Activated T-cell treated with anti-CD3 and anti-CD28 coated beads, Interleukin-2, amount 50 U/mL, for 24 hours (primary cell): Measurements from ENCODE around the gene OR8I2.
"Not testable (repeated sequence)": the region's sequence is repeated elsewhere in the genome, so short reads cannot be mapped to it uniquely, and the experiment has no call there.

Experiments
- DNase-seq: peaks from one replicate; pipeline ENCODE4 v3.0.0-alpha.2; 2020
- H3K27ac Mint-ChIP-seq: 2 replicates; pipeline ENCODE4 v1.8.0; 2020; ENCODE audit warnings: mild to moderate bottlenecking, mixed read lengths
- H3K27me3 Mint-ChIP-seq: 2 replicates; pipeline ENCODE4 v1.8.0; 2020; ENCODE audit warnings: mixed read lengths
- H3K36me3 Mint-ChIP-seq: 2 replicates; pipeline ENCODE4 v1.8.0; 2020; ENCODE audit warnings: low read depth, mixed read lengths
- H3K4me1 Mint-ChIP-seq: 2 replicates; pipeline ENCODE4 v1.8.0; 2020; ENCODE audit warnings: low read depth, mixed read lengths
- H3K4me3 Mint-ChIP-seq: 2 replicates; pipeline ENCODE4 v1.8.0; 2020; ENCODE audit warnings: mild to moderate bottlenecking, moderate library complexity, mixed read lengths
- H3K9me3 Mint-ChIP-seq: 2 replicates; pipeline ENCODE4 v1.8.0; 2020; ENCODE audit warnings: mixed read lengths

The OR8I2 gene

DNA sequence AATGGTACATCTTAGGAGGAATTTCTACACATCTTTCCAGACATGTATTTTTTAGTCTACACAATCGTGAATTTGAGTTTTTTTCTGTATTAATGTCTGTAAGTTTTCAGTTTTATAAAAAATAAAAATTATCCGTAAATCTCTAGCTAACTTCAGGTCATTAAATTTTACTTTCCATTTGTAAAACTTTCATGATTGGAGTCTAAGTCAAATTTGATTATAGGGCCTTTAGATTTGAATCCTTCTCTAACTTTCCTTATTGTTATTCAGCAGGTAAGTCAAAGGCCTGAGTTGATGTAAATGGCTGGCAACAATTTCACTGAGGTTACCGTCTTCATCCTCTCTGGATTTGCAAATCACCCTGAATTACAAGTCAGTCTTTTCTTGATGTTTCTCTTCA lies at the start of gene OR8I2:
OR8I2 (plus strand) TSS at position 301 of the 400 bp plus-strand sequence; CDS start at position 301, 0 bp downstream.
- Mint-ChIP-seq H3K27me3 (no peaks in the 10 kb centered on the region), H3K4me1 (no peaks in the 10 kb centered on the region), H3K27ac (no peak within 1 kb of the TSS), H3K4me3 (no peak within 1 kb of the TSS), H3K9me3 (peaks cover 24% of the 10 kb centered on the region), H3K36me3 (no peaks in the 10 kb centered on the region)
- no peak for DNase-seq

DNA sequence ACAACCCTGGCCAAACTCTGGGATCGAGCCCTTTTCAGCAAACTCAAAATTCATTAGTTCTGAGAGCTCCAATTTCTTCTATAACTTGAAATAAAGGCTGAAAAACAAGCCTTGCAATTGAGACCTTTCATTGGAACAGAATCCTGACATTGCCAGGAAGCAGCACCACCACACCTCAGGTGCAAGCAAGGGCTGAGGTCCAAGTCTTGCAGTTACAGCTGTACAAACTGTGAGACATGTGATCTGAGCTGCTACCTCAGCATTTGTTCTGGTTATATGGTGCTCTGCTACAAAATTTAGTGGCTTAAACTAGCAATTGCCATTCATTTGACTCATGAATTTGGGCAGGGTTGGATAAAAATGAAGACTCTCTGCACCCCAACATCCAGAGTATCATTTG lies 47.6 kb upstream of the OR8I2 start:
- Mint-ChIP-seq H3K9me3 (peaks cover 19% of the 10 kb centered on the region), H3K36me3 (no peaks in the 10 kb centered on the region), H3K27ac (no peak overlapping the region), H3K4me1 (no peaks in the 10 kb centered on the region), H3K4me3 (no peak overlapping the region), H3K27me3 (no peaks in the 10 kb centered on the region)
- no peak for DNase-seq

DNA sequence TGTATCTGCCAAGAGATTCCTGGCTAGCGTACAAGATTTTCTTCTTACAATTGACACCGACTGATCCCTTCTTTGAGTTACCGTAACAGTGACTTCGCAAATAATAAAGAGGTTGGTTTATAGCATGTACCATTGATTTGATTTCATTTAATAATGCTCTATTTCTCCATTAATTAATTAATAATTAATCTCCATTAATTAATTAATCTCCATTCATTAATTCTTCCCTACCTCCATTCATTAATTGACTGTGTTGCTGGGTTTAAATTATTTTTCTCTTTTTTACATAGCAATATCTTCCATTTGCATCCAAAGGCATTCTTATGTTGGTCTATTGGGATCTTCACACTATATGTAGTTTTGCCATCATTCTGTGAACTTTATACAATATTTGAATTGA lies 44.6 kb upstream of the OR8I2 start:
- no peak overlapping the region for H3K4me3 Mint-ChIP-seq
- DNase-seq, result no peak
- no peaks in the 10 kb centered on the region for H3K4me1 Mint-ChIP-seq
- H3K27ac Mint-ChIP-seq, result no peak overlapping the region
- H3K27me3 Mint-ChIP-seq, result no peaks in the 10 kb centered on the region
- H3K9me3 Mint-ChIP-seq, result peaks cover 11% of the 10 kb centered on the region
- H3K36me3 Mint-ChIP-seq, result no peaks in the 10 kb centered on the region

DNA sequence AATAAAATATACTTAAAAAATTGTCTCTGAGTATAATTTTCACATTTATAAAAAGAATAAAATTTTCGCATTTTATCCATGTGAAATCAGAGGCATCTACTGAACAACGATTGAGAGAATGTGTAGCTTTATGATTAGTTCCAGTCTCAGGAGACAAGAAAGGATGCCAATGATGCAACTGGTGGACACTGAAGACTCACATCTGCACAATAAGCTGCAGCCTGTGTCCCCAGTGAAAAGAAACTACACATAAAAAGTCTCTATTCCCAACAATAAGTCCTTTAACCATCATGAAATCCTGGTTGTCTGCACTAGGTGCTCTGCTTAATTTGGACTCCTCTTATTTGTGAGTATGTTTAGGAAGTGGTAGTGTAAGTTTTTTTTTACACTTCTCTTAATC lies 43.6 kb upstream of the OR8I2 start:
- no peak for DNase-seq
- Mint-ChIP-seq H3K36me3 (no peaks in the 10 kb centered on the region), H3K4me3 (no peak overlapping the region), H3K4me1 (no peaks in the 10 kb centered on the region), H3K27ac (no peak overlapping the region), H3K9me3 (peaks cover 16% of the 10 kb centered on the region), H3K27me3 (no peaks in the 10 kb centered on the region)

DNA sequence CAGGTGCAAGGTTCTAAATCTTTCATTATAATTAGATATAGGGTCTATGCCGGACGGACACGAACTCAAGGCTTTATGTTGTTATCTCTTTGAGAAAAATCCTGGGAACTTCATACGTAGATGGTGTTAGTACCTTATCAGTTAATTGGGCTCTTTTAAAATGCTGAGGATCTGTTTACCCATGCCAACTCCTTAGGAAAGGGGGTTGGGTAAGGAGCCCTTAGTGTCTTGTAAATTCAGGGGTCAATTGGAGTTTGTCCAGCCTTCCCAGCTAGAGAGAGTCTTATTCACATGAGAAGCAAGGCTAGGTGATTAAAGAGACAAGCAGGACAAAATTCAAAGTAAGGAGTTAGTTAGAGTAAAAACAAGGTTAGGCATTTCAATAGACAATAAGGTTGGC lies 36.7 kb upstream of the OR8I2 start:
- not testable (repeated sequence) for H3K27me3 Mint-ChIP-seq, DNase-seq, H3K4me3 Mint-ChIP-seq, H3K27ac Mint-ChIP-seq, H3K4me1 Mint-ChIP-seq, H3K36me3 Mint-ChIP-seq
- peaks cover 30% of the 10 kb centered on the region for H3K9me3 Mint-ChIP-seq

DNA sequence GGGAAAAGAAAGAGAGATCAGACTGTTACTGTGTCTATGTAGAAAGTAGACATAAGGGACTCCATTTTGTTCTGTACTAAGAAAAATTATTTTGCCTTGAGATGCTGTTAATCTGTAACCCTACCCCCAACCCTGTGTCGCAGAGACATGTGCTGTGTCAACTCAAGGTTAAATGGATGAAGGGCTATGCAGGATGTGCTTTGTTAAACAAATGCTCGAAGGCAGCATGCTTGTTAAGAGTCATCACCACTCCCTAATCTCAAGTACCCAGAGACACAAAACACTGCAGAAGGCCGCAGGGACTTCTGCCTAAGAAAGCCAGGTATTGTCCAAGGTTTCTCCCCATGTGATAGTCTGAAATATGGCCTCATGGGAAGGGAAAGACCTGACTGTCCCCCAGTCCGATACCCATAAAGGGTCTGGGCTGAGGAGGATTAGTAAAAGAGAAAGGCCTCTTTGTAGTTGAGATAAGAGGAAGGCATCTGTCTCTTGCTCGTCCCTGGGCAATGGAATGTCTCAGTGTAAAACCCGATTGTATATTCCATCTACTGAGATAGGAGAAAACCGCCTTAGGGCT lies 35.4 kb upstream of the OR8I2 start:
- not testable (repeated sequence) for DNase-seq, H3K4me3 Mint-ChIP-seq, H3K4me1 Mint-ChIP-seq, H3K27ac Mint-ChIP-seq, H3K27me3 Mint-ChIP-seq, H3K36me3 Mint-ChIP-seq
- H3K9me3 Mint-ChIP-seq, result peaks cover 27% of the 10 kb centered on the region

DNA sequence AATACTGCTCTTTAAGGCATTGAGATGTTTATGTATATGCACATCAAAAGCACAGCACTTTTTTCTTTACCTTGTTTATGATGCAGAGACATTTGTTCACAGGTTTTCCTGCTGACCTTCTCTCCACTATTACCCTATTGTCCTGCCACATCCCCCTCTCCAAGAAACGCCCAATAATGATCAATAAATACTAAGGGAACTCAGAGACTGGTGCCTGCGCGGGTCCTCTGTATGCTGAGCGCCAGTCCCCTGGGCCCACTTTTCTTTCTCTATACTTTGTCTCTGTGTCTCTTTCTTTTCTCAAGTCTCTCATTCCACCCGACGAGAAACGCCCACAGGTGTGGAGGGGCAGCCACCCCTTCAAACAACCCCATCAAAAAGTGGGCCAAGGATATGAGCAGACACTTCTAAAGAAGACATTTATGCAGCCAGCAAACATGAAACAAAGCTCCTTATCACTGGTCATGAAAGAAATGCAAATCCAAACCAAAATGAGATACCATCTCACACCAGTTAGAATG lies 34.8 kb upstream of the OR8I2 start:
- not testable (repeated sequence) for H3K27ac Mint-ChIP-seq, H3K27me3 Mint-ChIP-seq, H3K4me1 Mint-ChIP-seq, H3K36me3 Mint-ChIP-seq, H3K4me3 Mint-ChIP-seq, DNase-seq
- H3K9me3 Mint-ChIP-seq, result peaks cover 27% of the 10 kb centered on the region

DNA sequence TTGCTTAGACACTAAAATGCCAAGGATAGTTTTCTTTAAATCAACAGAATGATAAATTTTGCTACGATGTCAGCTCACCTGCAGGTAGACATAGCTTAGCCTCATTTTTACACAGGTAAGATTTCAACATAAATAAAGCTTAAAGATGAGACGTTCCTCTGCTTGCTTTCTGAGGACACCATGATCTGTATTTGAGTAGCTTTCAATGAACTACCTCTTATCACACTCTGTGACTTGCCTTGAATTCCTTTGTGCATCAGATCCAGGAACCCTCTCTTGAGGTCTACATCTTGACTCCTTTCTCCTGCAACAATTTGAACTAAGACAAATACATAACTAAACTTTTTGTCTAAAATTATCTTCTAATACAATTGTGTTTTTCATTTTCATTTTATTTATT lies 26.1 kb upstream of the OR8I2 start:
- no peaks in the 10 kb centered on the region for H3K27me3 Mint-ChIP-seq
- H3K9me3 Mint-ChIP-seq, result peaks cover 18% of the 10 kb centered on the region
- H3K36me3 Mint-ChIP-seq, result no peaks in the 10 kb centered on the region
- no peak overlapping the region for H3K4me3 Mint-ChIP-seq
- no peak for DNase-seq
- no peak overlapping the region for H3K27ac Mint-ChIP-seq
- H3K4me1 Mint-ChIP-seq, result no peaks in the 10 kb centered on the region

DNA sequence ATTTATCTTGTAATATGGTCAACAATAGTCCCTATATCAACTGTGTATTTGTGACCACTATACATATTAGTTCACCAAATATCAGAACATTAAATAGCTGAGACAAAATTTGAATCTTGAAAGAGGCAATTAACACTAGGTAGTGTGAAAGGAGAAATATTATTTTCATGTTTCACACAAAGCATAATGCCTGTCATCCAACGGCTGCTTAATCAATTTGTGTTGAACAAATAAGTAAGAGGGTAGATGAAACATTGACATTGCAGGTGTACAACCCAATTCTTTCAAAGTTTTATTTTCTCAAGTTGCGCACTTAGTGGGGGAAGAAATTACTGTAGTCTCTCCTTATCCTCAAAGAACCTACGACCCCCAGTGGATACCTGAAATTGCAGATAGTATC lies 3.4 kb upstream of the OR8I2 start:
- Mint-ChIP-seq H3K27ac (no peak overlapping the region), H3K4me3 (no peak overlapping the region), H3K36me3 (no peaks in the 10 kb centered on the region), H3K9me3 (peaks cover 18% of the 10 kb centered on the region), H3K4me1 (no peaks in the 10 kb centered on the region), H3K27me3 (no peaks in the 10 kb centered on the region)
- no peak for DNase-seq

DNA sequence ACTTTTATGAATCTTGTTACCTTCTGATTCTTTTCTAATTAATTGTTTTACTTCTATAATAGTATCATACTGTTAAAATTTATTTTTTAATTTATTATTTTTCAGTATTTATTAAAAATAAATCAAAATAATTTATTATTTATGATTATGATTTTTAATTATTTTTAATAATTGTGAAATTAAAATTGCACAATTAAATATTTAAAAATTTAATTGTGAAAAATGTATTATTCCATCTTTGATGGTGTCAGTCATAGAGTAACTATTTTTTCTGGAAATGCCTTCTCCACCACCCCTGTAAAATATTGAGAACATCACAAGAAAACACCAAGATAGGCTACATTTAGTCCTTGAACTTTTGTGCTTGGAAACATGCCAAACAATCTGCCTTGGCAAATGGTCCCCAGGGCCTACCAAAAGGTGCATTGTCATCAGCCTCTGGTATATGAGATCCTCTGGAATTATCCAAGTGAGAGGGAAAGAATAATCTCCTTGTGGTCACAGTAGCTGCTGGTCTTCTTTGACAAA lies 10.2 kb downstream of the OR8I2 start, which contains the start of gene OR8H2:
OR8H2 (plus strand) TSS at position 478 of the 528 bp plus-strand sequence. CDS start 1,356 bp downstream, outside the sequence.
- H3K4me3 Mint-ChIP-seq, result no peak within 1 kb of the TSS
- no peaks in the 10 kb centered on the region for H3K36me3 Mint-ChIP-seq
- H3K4me1 Mint-ChIP-seq, result no peaks in the 10 kb centered on the region
- H3K27me3 Mint-ChIP-seq, result no peaks in the 10 kb centered on the region
- no peak for DNase-seq
- H3K27ac Mint-ChIP-seq, result no peak within 1 kb of the TSS
- H3K9me3 Mint-ChIP-seq, result peaks cover 21% of the 10 kb centered on the region

DNA sequence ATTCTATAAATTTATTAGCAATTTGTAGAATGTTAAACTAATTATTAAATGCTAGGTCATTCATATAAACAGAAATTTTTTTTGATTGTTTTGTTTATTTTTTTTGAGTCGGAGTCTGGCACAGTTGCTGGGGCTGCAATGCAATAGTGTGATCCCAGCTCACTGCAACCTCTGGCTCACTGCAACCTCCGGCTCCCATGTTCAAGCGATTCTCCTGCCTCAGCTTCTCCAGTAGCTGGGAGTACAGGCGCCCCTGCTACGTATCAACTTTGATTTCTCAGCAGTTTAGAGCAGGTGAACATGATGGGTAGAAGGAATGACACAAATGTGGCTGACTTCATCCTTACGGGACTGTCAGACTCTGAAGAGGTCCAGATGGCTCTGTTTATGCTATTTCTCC lies 29.0 kb downstream of the OR8I2 start, which contains the start of gene OR8H3:
OR8H3 (plus strand) TSS at position 301 of the 400 bp plus-strand sequence; CDS start at position 301, 0 bp downstream.
- Mint-ChIP-seq H3K36me3 (no peaks in the 10 kb centered on the region), H3K4me3 (no peak within 1 kb of the TSS), H3K27ac (no peak within 1 kb of the TSS), H3K9me3 (peaks cover 16% of the 10 kb centered on the region), H3K4me1 (no peaks in the 10 kb centered on the region), H3K27me3 (no peaks in the 10 kb centered on the region)
- no peak for DNase-seq

DNA sequence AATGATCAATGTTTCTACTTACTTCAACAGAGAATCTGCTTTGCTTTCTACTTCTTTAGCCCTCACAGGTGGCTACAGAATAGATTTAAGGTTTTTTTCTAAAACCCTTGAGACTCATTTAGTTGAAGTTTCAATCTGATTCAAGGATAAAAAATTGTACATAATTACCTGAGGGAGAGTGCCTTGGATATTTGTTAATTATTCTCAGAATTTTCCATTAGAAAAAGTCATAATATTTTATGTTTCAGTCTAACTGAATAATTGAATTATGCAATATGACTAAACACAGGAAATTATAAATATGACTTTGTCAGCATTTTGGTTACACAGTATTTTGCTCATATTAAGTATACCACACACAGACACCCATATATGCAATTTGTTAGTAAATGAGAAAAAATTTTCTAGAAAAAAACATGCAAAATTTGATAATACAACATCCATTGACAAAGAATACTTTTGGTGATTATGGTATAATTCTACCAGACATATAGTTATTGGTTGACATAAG lies 47.1 kb downstream of the OR8I2 start, which contains the start of gene OR8J3:
OR8J3 (minus strand) TSS at position 51 of the 511 bp plus-strand sequence. CDS start 2,483 bp downstream, outside the sequence.
- no peak for DNase-seq
- peaks cover 25% of the 10 kb centered on the region for H3K9me3 Mint-ChIP-seq
- H3K4me3 Mint-ChIP-seq, result no peak within 1 kb of the TSS
- H3K4me1 Mint-ChIP-seq, result no peaks in the 10 kb centered on the region
- H3K27me3 Mint-ChIP-seq, result no peaks in the 10 kb centered on the region
- no peaks in the 10 kb centered on the region for H3K36me3 Mint-ChIP-seq
- no peak within 1 kb of the TSS for H3K27ac Mint-ChIP-seq

DNA sequence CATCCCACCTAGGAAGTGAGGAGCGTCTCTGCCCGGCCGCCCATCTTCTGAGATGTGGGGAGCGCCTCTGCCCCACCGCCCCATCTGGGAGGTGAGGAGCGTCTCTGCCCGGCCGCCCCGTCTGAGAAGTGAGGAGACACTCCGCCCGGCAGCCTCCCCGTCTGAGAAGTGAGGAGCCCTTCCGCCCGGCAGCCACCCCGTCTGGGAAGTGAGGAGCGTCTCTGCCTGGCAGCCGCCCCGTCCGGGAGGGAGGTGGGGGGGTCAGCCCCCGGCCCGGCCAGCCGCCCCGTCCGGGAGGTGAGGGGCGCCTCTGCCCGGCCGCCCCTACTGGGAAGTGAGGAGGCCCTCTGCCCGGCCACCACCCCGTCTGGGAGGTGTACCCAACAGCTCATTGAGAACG lies 50.6 kb downstream of the OR8I2 start:
- peaks cover 14% of the 10 kb centered on the region for H3K9me3 Mint-ChIP-seq
- not testable (repeated sequence) for H3K27ac Mint-ChIP-seq, H3K27me3 Mint-ChIP-seq, DNase-seq, H3K4me3 Mint-ChIP-seq, H3K36me3 Mint-ChIP-seq, H3K4me1 Mint-ChIP-seq
